ENCODE measurements around the gene HNRNPA0. TPM values are rescaled to one million over a fixed set of nuclear protein-coding genes. Genes with fewer than 3 reads are reported as not detected.

Gene HNRNPA0
- total RNA-seq, 2 experiments from 2014 or later, result 20.6 to 50.3 TPM

GRCh38 chr5:137761566-137761965 is 7.4 kb upstream of the HNRNPA0 start:
- H2AFZ ChIP-seq (ENCODE audit: low read length), result no peak overlapping the region
- DNase-seq (ENCODE audit: low spot score), result no peak
- TF ChIP-seq CTCF (conservative IDR thresholded peaks at IDR 0.05; ENCODE audit: low read length) (no peak), EZH2phosphoT487 (IDR thresholded peaks at IDR 0.05; ENCODE audit: borderline replicate concordance, low read depth, low read length) (no peak)
- BruUV-seq (replicated peaks), result no TSS peak
- H3K9me3 ChIP-seq (ENCODE audit: low read length), result no peaks in the 10 kb centered on the region
- no peaks in the 10 kb centered on the region for H3K36me3 ChIP-seq (ENCODE audit: insufficient read depth, low read length)
- no peak overlapping the region for H3K4me3 ChIP-seq (ENCODE audit: low read depth, low read length, poor library complexity, severe bottlenecking)
- no peaks in the 10 kb centered on the region for H4K20me1 ChIP-seq (ENCODE audit: insufficient read depth, low read length)
- H3K79me2 ChIP-seq (ENCODE audit: insufficient read depth, low read depth, low read length), result no peaks in the 10 kb centered on the region
- H3K27ac ChIP-seq (ENCODE audit: low read depth, low read length, poor library complexity, severe bottlenecking), result no peak overlapping the region
- H3K9me2 ChIP-seq (ENCODE audit: insufficient read depth, low read length), result no peaks in the 10 kb centered on the region
- H3K4me1 ChIP-seq (ENCODE audit: insufficient read depth, low read length, poor library complexity, severe bottlenecking), result no peaks in the 10 kb centered on the region
- intact Hi-C loops (cut with micrococcal nuclease; ENCODE audit: unreplicated experiment), result no loop called here
- ChIA-PET POLR2A (interaction anchor here (0.8 kb wide), 1 partner anchor 632 kb away, joined by 3 read pairs; no protein-coding TSS in a partner anchor), CTCF (ENCODE audit: unreplicated experiment) (no interaction called here)
- H3K4me2 ChIP-seq (ENCODE audit: low read length), result no peak overlapping the region

DNA sequence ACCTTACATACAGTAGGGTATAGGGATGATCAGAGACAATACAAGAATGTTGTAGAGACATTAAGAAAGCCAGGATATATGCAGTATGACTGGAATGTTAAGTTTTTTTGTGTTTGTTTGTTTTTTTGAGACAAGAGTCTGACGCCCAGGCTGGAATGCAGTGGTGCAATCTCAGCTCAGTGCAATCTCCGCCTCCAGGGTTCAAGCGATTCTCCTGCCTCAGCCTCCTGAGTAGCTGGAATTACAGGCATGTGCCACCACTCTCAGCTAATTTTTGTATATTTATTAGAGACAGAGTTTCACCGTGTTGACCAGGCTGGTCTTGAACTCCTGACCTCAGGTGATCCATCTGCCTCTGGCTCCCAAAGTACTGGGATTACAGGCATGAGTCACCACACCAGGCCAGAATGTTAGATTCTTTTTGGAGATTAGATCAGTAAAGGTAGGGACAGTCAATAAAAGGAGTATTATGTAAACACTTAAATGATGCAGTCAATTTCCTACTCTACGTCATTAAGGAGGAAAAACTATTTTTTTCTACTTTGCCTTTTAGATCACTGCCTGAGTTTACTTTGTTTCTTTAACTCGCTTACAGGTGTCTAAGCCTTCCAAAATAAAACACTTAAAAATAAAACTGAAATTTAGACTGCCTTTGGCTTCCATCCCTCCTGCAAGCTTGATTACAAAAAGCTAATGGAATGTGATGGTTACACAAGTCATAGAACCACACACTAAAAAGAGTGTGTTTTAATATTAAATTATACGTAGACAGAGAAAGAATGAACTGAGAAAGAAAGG is 6.8 kb upstream of the HNRNPA0 start:
- ChIA-PET POLR2A (no interaction called here), CTCF (ENCODE audit: unreplicated experiment) (no interaction called here)
- TF ChIP-seq CTCF (conservative IDR thresholded peaks at IDR 0.05; ENCODE audit: low read length), result no peak
- TF ChIP-seq EZH2phosphoT487 (IDR thresholded peaks at IDR 0.05; ENCODE audit: borderline replicate concordance, low read depth, low read length), result no peak
- no TSS peak for BruUV-seq (replicated peaks)
- Histone ChIP-seq H4K20me1 (ENCODE audit: insufficient read depth, low read length) (no peaks in the 10 kb centered on the region), H2AFZ (ENCODE audit: low read length) (no peak overlapping the region), H3K4me1 (ENCODE audit: insufficient read depth, low read length, poor library complexity, severe bottlenecking) (no peaks in the 10 kb centered on the region), H3K4me2 (ENCODE audit: low read length) (no peak overlapping the region), H3K79me2 (ENCODE audit: insufficient read depth, low read depth, low read length) (no peaks in the 10 kb centered on the region), H3K36me3 (ENCODE audit: insufficient read depth, low read length) (no peaks in the 10 kb centered on the region), H3K9me3 (ENCODE audit: low read length) (0 out of 2 replicates have a peak, but pooled peaks cover 4% of the 10 kb centered on the region), H3K4me3 (ENCODE audit: low read depth, low read length, poor library complexity, severe bottlenecking) (no peak overlapping the region), H3K9me2 (ENCODE audit: insufficient read depth, low read length) (no peaks in the 10 kb centered on the region), H3K27ac (ENCODE audit: low read depth, low read length, poor library complexity, severe bottlenecking) (no peak overlapping the region)
- intact Hi-C loops (cut with micrococcal nuclease; ENCODE audit: unreplicated experiment), result no loop called here
- DNase-seq (ENCODE audit: low spot score), result no peak

- intact Hi-C loops (cut with micrococcal nuclease; ENCODE audit: unreplicated experiment), result no loop called here
- DNase-seq (ENCODE audit: low spot score), result no peak
- POLR2A ChIA-PET, result no interaction called here
- no peak overlapping the region for H2AFZ ChIP-seq (ENCODE audit: low read length)
- no peaks in the 10 kb centered on the region for H4K20me1 ChIP-seq (ENCODE audit: insufficient read depth, low read length)
- H3K27ac ChIP-seq (ENCODE audit: low read depth, low read length, poor library complexity, severe bottlenecking), result no peak overlapping the region
- H3K4me2 ChIP-seq (ENCODE audit: low read length), result no peak overlapping the region
- 0 out of 2 replicates have a peak, but pooled peaks cover 6% of the 10 kb centered on the region for H3K9me3 ChIP-seq (ENCODE audit: low read length)
- H3K4me1 ChIP-seq (ENCODE audit: insufficient read depth, low read length, poor library complexity, severe bottlenecking), result peaks cover 2% of the 10 kb centered on the region
- no peaks in the 10 kb centered on the region for H3K9me2 ChIP-seq (ENCODE audit: insufficient read depth, low read length)
- H3K36me3 ChIP-seq (ENCODE audit: insufficient read depth, low read length), result no peaks in the 10 kb centered on the region
- no peaks in the 10 kb centered on the region for H3K79me2 ChIP-seq (ENCODE audit: insufficient read depth, low read depth, low read length)
- CTCF ChIA-PET (ENCODE audit: unreplicated experiment), result no interaction called here
- no peak overlapping the region for H3K4me3 ChIP-seq (ENCODE audit: low read depth, low read length, poor library complexity, severe bottlenecking)
- TF ChIP-seq EZH2phosphoT487 (IDR thresholded peaks at IDR 0.05; ENCODE audit: borderline replicate concordance, low read depth, low read length) (no peak), CTCF (conservative IDR thresholded peaks at IDR 0.05; ENCODE audit: low read length) (no peak)
- BruUV-seq (replicated peaks), result no TSS peak
Observed at GRCh38 chr5:137760294-137760693, 6.1 kb upstream of the HNRNPA0 start.

All from OCI-LY7 (cell line).